Measurements from ENCODE around the gene CD40LG.

CD40LG gene

GRCh38 chrX:136659174-136659573 lies 11.2 kb downstream of the CD40LG start:
- TF ChIP-seq MYC (IDR thresholded peaks at IDR 0.05; ENCODE audit: low read depth, low read length) (no peak), CTCF (IDR thresholded peaks at IDR 0.05; ENCODE audit: low read depth, low read length) (no peak), MAX (IDR thresholded peaks at IDR 0.05; ENCODE audit: low read depth, low read length) (no peak), POLR2A (IDR thresholded peaks at IDR 0.05; ENCODE audit: extremely low read depth, insufficient read length) (no peak)
- no peak for DNase-seq (ENCODE audit: low read depth)

GRCh38 chrX:136660896-136661295 lies 12.9 kb downstream of the CD40LG start:
- H3K4me3 ChIP-seq (ENCODE audit: low read depth, low read length), result no peak overlapping the region
- TF ChIP-seq POLR2A (IDR thresholded peaks at IDR 0.05; ENCODE audit: extremely low read depth, insufficient read length), result no peak
- TF ChIP-seq MYC (IDR thresholded peaks at IDR 0.05; ENCODE audit: low read depth, low read length), result no peak
- TF ChIP-seq CTCF (IDR thresholded peaks at IDR 0.05; ENCODE audit: low read depth, low read length), result no peak
- no peak for TF ChIP-seq MAX (IDR thresholded peaks at IDR 0.05; ENCODE audit: low read depth, low read length)
- no peak for DNase-seq (ENCODE audit: low read depth)

More at GRCh38 chrX:136659174-136659573, 11.2 kb downstream of the CD40LG start:
- no peak overlapping the region for H3K4me3 ChIP-seq (ENCODE audit: low read depth, low read length)

GRCh38 chrX:136662104-136662503 lies 14.1 kb downstream of the CD40LG start:
- H3K4me3 ChIP-seq (ENCODE audit: low read depth, low read length), result no peak overlapping the region
- TF ChIP-seq MAX (IDR thresholded peaks at IDR 0.05; ENCODE audit: low read depth, low read length) (no peak), POLR2A (IDR thresholded peaks at IDR 0.05; ENCODE audit: extremely low read depth, insufficient read length) (no peak), MYC (IDR thresholded peaks at IDR 0.05; ENCODE audit: low read depth, low read length) (no peak)
- DNase-seq (ENCODE audit: low read depth), result no peak

GRCh38 chrX:136662976-136663375 lies 15.0 kb downstream of the CD40LG start:
- no peak for DNase-seq (ENCODE audit: low read depth)
- TF ChIP-seq MYC (IDR thresholded peaks at IDR 0.05; ENCODE audit: low read depth, low read length), result no peak
- no peak for TF ChIP-seq MAX (IDR thresholded peaks at IDR 0.05; ENCODE audit: low read depth, low read length)
- TF ChIP-seq CTCF (IDR thresholded peaks at IDR 0.05; ENCODE audit: low read depth, low read length), result no peak
- no peak for TF ChIP-seq POLR2A (IDR thresholded peaks at IDR 0.05; ENCODE audit: extremely low read depth, insufficient read length)
- H3K4me3 ChIP-seq (ENCODE audit: low read depth, low read length), result no peak overlapping the region

GRCh38 chrX:136665258-136665900 lies 17.4 kb downstream of the CD40LG start:
- TF ChIP-seq MAX (IDR thresholded peaks at IDR 0.05; ENCODE audit: low read depth, low read length), result no peak
- no peak for TF ChIP-seq MYC (IDR thresholded peaks at IDR 0.05; ENCODE audit: low read depth, low read length)
- no peak for TF ChIP-seq POLR2A (IDR thresholded peaks at IDR 0.05; ENCODE audit: extremely low read depth, insufficient read length)
- no peak for TF ChIP-seq CTCF (IDR thresholded peaks at IDR 0.05; ENCODE audit: low read depth, low read length)
- DNase-seq (ENCODE audit: low read depth), result no peak
- no peak overlapping the region for H3K4me3 ChIP-seq (ENCODE audit: low read depth, low read length)

- TF ChIP-seq POLR2A (IDR thresholded peaks at IDR 0.05; ENCODE audit: extremely low read depth, insufficient read length) (no peak), MYC (IDR thresholded peaks at IDR 0.05; ENCODE audit: low read depth, low read length) (no peak), CTCF (IDR thresholded peaks at IDR 0.05; ENCODE audit: low read depth, low read length) (no peak), MAX (IDR thresholded peaks at IDR 0.05; ENCODE audit: low read depth, low read length) (no peak)
- DNase-seq (ENCODE audit: low read depth), result no peak
- no peak overlapping the region for H3K4me3 ChIP-seq (ENCODE audit: low read depth, low read length)
Measured at GRCh38 chrX:136666088-136666487, 18.1 kb downstream of the CD40LG start.
